Motor neuron (in vitro differentiated cells): ENCODE measurements around the gene NCKAP5. TPM values are rescaled to one million over a fixed set of nuclear protein-coding genes. Genes with fewer than 3 reads are reported as not detected.

Experiments used
- ATAC-seq, 8 experiments: fragments of 200-7000 bp; cut with Tn5 transposase; replicated peaks in 6 of 8; 2 replicates each; pipeline ENCODE4 v1.8.0; 2021; ENCODE audit warnings: mild to moderate bottlenecking in 8 of 8, moderate library complexity in 8 of 8
- H3K27ac ChIP-seq, 2 donors: fragments of 250-450 bp; sonication (Bioruptor Pico); 2 replicates each; pipeline ENCODE4 v1.9.0; 2021; ENCODE audit warnings: antibody characterized with exemption in 2 of 2, mild to moderate bottlenecking in 2 of 2, moderate library complexity in 1 of 2
- H3K4me1 ChIP-seq, 2 donors: fragments of 250-450 bp; sonication (Bioruptor Pico); replicated peaks in 1 of 2; 2 replicates each; pipeline ENCODE4 v1.6.1; 2021; ENCODE audit warnings: antibody characterized with exemption in 2 of 2, mild to moderate bottlenecking in 2 of 2, moderate library complexity in 1 of 2
- H3K4me3 ChIP-seq, 5 donors: fragments of 250-450 bp; sonication (Bioruptor Pico); 2 replicates each; pipeline ENCODE4 v1.9.0; 2021; ENCODE audit warnings: antibody characterized with exemption in 5 of 5, mild to moderate bottlenecking in 5 of 5, moderate library complexity in 4 of 5
- WGBS, 10 experiments: fragments of 450-650 bp; shearing (Covaris generic); methylation state at CpG; one replicate each; pipeline ENCODE4 v1.0.0; 2022; 5-methylcytosine and 5-hydroxymethylcytosine counted together
- in situ Hi-C, 9 experiments: fragments of 400-800 bp; cut with MboI; loops; one replicate each; pipeline ENCODE4 v1.15.0; 2021; ENCODE audit warnings: low sequenced_read_pairs in 9 of 9, low pct_unique_long_range_greater_than_20kb in 2 of 9; ENCODE audit not compliant: unreplicated experiment in 9 of 9
- total RNA-seq, 8 experiments: library from RNA; unstranded; fragments of 300-600 nt; gene quantifications; 2 replicates each; pipeline versions ENCODE4 v1.2.3 to v1.2.4, GENCODE V29; 2022

The NCKAP5 gene
- total RNA-seq, 8 experiments from 2014 or later = 0.66 to 16.2 (median 5.9) TPM

DNA sequence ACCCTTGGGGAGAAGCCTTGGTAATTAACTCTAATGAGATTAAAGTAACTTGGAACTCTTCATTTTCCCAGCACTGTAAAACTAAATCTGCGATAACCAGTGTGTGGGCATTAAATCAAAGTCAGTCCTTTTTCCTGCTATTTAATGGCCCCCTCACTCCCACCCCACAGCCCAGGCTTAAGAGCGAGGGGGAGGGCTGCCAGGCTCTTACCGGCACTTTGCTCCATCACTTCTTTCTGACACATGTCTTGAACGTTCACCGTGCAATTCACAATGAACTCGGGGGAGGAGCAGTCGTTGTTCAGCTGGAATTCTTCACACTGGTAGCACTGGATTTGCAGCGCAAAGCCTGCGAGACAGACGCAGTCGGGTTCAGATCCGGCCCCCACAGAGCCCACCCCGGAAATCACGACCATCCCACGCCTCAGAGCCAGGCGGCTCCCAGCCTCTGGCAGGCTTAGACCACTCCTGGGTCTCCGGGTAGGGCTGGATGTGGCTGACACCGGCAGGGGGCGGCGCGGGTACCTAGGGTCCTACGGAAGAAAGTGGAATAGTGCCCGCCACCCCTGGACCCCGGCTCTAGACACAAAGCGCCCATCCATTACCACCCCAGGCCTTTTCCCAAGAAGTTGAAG is 900.0 kb downstream of the NCKAP5 start:
- in situ Hi-C loops = loop anchor here in 2 of 9 experiments (25.0 kb wide), 1 partner anchor 494 kb away; no protein-coding TSS in a partner anchor
- Histone ChIP-seq H3K4me3 (peak overlapping the region; percentile 47 to 63 (median 54)), H3K4me1 (peaks cover 6 to 29% of the 10 kb centered on the region in 2 donors), H3K27ac (no peak overlapping the region)
- WGBS, 10 experiments = 0 to 80% (median 11%) methylated on average over 1 to 12 of the region's 25 CpGs; no CpG with 5 or more reads in 3 of the 10 experiments
- peak in 5 of 8 experiments; percentile 49 to 56 (median 52) for ATAC-seq

DNA sequence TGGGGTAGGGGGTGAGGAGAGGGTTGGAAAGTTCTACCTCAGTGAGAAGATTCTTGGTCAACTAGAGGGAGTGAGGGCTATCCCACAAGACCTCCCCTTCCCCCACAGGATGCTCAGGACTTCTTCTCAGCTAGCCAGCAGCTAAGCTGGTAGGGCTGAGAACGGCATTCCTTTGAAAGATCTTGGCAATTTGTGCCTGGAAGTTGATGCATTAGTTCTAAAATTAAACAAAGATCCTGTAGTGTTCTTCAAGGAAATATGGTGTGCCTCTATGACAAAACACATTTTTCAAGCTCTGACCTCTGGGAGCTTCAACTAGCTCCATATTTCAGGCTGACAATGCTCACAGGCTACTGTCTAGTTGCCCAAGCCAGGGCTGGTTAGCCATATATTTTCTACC is 900.6 kb downstream of the NCKAP5 start:
- in situ Hi-C loops = loop anchor here in 2 of 9 experiments (25.0 kb wide), 1 partner anchor 495 kb away; no protein-coding TSS in a partner anchor
- no peak for ATAC-seq
- Histone ChIP-seq H3K27ac (no peak overlapping the region), H3K4me3 (peak overlapping the region in 4 of 5 donors; percentile 47 to 63 (median 58)), H3K4me1 (peaks cover 6 to 31% of the 10 kb centered on the region in 2 donors)
- 67 to 100% methylated on average over 1 of the region's 1 CpG; no CpG with 5 or more reads in 8 of the 10 experiments for WGBS, 10 experiments

DNA sequence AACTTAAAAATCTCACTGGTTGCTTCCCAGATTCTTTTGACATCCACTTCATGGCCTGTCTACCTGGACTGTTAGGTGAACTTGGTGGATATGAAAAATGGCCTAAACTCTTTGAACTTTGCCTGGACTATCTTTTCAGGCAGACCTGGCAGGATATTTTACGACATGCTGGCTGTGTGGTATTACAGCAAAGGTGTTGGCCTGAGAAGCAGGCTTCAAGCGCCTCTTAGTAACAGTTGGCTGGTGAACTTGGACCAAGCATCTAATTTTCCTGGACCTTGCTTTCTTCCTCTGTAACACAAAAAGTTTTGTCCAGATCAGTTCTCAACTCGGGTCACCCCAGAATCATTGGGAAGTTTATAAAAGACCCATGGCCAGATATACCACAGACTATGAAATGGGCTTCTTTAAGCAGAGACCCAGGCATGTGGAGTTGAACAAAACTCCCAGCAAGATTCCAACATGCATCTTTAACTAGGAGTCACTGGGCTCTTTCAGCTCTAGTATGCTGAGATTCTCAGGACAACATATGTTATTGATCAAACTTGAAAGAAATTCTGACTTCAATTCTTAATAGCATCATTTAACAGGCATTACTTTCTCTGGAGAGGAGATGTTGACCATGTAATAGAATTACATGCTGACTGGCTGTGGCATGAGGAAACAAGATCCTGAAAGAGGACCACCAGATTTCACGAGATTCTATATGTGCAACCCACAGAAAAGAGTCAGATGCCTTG is 902.7 kb downstream of the NCKAP5 start:
- Histone ChIP-seq H3K4me3 (no peak overlapping the region), H3K4me1 (peaks cover 6 to 28% of the 10 kb centered on the region in 2 donors), H3K27ac (no peak overlapping the region)
- no peak for ATAC-seq
- in situ Hi-C loops = loop anchor here in 2 of 9 experiments (25.0 kb wide), 1 partner anchor 497 kb away; no protein-coding TSS in a partner anchor
- 18 to 100% (median 90%) methylated on average over 1 to 4 of the region's 4 CpGs; no CpG with 5 or more reads in 1 of the 10 experiments for WGBS, 10 experiments

DNA sequence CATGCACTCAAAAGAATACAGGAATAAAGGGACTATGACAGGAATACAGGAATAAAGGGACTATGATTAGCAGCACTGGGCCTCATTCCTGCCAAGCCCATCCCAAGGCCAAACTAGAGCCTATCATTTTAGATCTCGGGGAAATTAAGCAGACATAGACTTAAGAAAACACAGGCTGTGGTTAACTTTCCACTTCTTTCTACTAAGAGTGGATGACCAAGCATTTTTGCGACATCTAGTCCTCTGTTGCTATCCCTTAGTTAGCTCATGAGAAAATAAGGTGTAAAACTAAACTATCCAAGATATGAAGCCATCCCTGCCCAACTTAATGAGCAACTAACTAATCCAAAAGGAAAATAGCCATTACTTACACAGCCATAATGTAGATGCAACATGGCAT is 904.2 kb downstream of the NCKAP5 start:
- no peak overlapping the region for H3K4me3 ChIP-seq
- 45 to 100% (median 84%) methylated on average over 1 to 2 of the region's 2 CpGs; no CpG with 5 or more reads in 2 of the 10 experiments for WGBS, 10 experiments

DNA sequence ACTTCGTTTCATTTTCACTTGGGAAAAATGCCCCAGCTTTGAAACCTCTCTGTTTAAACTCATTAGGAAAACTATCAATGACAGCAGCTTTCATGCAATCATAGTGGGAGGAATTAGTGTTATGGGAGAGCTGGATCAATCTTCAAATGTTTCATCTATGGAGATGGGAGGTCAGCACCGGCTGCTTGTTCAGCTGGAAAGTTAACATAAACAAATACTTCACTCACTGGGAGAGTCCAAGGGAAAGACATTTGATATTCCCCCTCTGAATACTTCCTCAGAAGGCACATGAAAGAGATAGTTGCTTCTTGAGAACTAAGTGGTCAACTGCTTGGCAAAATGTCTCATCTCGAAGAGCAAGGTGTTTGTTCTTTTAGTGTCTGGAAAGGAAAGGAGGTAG is 905.5 kb downstream of the NCKAP5 start:
- Histone ChIP-seq H3K4me3 (no peak overlapping the region), H3K4me1 (peaks cover 5 to 22% of the 10 kb centered on the region in 2 donors), H3K27ac (no peak overlapping the region)
- in situ Hi-C loops = loop anchor here in 2 of 9 experiments (25.0 kb wide), 1 partner anchor 500 kb away; no protein-coding TSS in a partner anchor
- ATAC-seq = peak in 3 of 8 experiments; percentile 10 to 94 (median 28)
- WGBS, 10 experiments = 0 to 100% (median 74%) methylated on average over 1 to 3 of the region's 3 CpGs; no CpG with 5 or more reads in 2 of the 10 experiments

More for the DNA sequence above, 904.2 kb downstream of the NCKAP5 start:
- no peak overlapping the region for H3K27ac ChIP-seq
- no peak for ATAC-seq
- H3K4me1 ChIP-seq = peaks cover 6 to 28% of the 10 kb centered on the region in 2 donors
- in situ Hi-C loops = loop anchor here in 2 of 9 experiments (25.0 kb wide), 1 partner anchor 498 kb away; no protein-coding TSS in a partner anchor

DNA sequence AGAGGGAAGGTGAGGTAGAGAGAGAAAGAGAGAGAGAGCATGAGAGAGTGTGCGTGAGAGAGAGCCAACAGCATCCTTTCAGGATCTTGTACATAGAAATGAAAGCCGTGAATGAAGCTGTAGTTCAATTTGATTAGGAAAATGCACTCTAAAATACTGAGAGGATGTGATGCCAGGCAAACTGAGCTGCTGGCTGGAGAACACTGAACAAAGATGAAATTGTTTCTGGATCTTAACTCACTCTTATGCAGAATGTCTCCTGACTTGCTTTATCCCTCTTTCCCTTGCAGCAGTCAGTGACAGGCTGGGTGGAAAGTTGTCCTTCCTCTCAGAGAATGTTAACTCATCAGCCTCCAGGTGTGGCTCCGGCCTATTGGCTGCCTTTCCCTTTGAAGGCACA is 908.9 kb downstream of the NCKAP5 start:
- ATAC-seq = no peak
- in situ Hi-C loops = loop anchor here in 2 of 9 experiments (25.0 kb wide), 1 partner anchor 503 kb away; no protein-coding TSS in a partner anchor
- 29 to 100% (median 91%) methylated on average over 1 to 3 of the region's 3 CpGs; no CpG with 5 or more reads in 2 of the 10 experiments for WGBS, 10 experiments
- Histone ChIP-seq H3K4me3 (no peak overlapping the region), H3K4me1 (peaks cover 26 to 30% of the 10 kb centered on the region in 2 donors), H3K27ac (no peak overlapping the region)

DNA sequence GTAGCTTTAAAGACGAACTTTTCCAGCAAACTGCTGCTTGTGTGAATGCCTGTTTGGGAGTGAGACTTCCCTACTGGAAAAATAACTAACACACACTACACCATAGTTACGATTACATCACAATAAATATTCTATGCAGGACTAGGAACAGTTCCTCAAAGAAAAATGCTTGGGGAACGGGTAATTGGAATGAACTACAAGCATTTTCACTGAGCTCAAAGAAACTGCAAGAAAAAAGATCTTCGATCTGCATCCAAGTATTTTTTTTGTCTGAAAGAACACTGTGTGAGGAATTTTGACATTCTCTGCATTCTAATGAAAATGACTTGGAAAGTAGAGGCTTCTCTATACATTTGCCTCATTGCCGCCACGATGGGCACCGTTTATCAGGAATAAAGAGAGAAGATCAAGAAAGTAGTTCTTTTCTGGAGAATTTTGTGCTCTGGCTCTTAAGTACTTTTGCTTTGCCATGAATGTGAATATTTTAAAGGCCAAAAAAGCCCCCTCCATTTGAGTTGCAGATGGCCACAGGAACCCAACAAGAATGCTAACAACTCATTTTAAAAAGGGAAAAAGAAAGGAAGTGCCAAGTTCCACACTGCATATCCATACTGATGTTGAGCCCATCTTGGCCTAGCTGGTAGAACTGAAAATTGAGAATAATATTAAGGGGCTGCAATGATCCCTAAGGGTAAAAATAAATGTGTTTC is 911.8 kb downstream of the NCKAP5 start:
- ATAC-seq = peak in 2 of 8 experiments; percentile 35 to 62
- no peak overlapping the region for H3K27ac ChIP-seq
- peaks cover 35 to 52% of the 10 kb centered on the region in 2 donors for H3K4me1 ChIP-seq
- WGBS, 10 experiments = 2 to 80% (median 39%) methylated on average over 1 to 7 of the region's 7 CpGs
- in situ Hi-C loops = loop anchor here in 2 of 9 experiments (25.0 kb wide), 1 partner anchor 506 kb away; no protein-coding TSS in a partner anchor
- no peak overlapping the region for H3K4me3 ChIP-seq

DNA sequence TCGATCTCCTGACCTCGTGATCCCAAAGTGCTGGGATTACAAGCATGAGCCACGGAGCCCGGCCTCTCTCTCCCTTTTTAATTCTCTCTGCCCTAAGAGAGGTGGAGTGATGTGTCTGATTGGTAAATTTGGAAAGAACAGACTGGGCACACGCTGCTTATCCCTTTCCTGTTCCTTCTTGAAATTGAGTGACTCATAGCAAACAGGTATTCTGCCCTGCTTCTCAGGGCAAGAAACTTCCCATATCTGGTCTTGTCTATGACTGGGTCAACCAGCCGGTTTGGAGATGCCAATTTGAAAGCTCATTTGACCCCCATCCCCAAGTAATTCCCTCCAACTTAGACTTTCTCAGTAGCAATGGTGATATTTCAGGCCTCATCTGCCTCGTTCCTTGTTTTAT is 913.3 kb downstream of the NCKAP5 start:
- Histone ChIP-seq H3K27ac (no peak overlapping the region), H3K4me1 (peaks cover 42 to 54% of the 10 kb centered on the region in 2 donors), H3K4me3 (no peak overlapping the region)
- WGBS, 10 experiments = 61 to 100% (median 87%) methylated on average over 1 to 7 of the region's 7 CpGs; no CpG with 5 or more reads in 2 of the 10 experiments
- in situ Hi-C loops = loop anchor here in 2 of 9 experiments (25.0 kb wide), 1 partner anchor 507 kb away; no protein-coding TSS in a partner anchor
- ATAC-seq = no peak

DNA sequence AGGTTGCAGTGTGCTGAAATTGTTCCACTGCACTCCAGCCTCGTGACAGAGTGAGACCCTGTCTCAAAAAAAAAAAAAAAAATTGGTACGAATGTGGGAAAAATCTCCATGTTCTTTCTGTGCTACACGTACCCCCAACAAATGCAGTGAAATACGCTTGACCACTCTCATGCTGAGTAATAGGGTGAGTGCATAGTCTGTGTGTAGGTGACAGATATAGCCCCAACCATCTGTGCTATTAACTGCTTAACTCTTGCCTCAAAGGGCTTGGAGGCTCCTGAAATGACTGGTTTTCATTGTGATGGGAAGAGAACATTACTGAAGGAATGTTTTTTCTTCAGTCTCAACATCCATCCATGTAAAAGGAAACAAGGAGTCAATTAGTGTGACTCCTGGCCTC is 913.9 kb downstream of the NCKAP5 start:
- in situ Hi-C loops = loop anchor here in 2 of 9 experiments (25.0 kb wide), 1 partner anchor 508 kb away; no protein-coding TSS in a partner anchor
- ATAC-seq = peak in 5 of 8 experiments; percentile 27 to 74 (median 56)
- Histone ChIP-seq H3K4me1 (peaks cover 43 to 54% of the 10 kb centered on the region in 2 donors), H3K27ac (no peak overlapping the region), H3K4me3 (no peak overlapping the region)
- WGBS, 10 experiments = 68 to 100% (median 84%) methylated on average over 1 to 4 of the region's 4 CpGs; no CpG with 5 or more reads in 5 of the 10 experiments

DNA sequence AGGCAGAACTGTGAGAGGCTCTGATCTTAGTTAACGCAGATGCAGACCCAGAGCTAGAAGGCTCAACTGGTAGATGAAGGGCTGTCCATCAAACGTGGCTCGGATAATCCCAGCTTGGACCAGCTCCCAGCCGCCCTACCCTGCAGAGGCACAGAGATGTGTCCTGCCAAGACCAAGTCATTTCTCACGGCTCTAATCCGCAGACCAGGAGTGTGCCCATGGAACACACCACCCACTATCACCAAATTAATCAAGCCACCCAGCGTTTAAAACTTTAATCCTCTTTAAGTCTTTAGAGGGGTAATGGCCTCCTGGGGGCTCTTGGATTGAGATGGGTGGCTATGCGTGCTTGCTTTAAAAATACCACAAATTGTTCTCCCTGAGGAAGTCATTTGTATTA is 915.8 kb downstream of the NCKAP5 start:
- ATAC-seq = peak in 2 of 8 experiments; percentile 13 to 16
- Histone ChIP-seq H3K4me1 (peaks cover 43 to 53% of the 10 kb centered on the region in 2 donors), H3K27ac (no peak overlapping the region), H3K4me3 (no peak overlapping the region)
- in situ Hi-C loops = loop anchor here in 2 of 9 experiments (25.0 kb wide), 1 partner anchor 510 kb away; no protein-coding TSS in a partner anchor
- 62 to 100% (median 98%) methylated on average over 1 to 4 of the region's 8 CpGs; no CpG with 5 or more reads in 1 of the 10 experiments for WGBS, 10 experiments

DNA sequence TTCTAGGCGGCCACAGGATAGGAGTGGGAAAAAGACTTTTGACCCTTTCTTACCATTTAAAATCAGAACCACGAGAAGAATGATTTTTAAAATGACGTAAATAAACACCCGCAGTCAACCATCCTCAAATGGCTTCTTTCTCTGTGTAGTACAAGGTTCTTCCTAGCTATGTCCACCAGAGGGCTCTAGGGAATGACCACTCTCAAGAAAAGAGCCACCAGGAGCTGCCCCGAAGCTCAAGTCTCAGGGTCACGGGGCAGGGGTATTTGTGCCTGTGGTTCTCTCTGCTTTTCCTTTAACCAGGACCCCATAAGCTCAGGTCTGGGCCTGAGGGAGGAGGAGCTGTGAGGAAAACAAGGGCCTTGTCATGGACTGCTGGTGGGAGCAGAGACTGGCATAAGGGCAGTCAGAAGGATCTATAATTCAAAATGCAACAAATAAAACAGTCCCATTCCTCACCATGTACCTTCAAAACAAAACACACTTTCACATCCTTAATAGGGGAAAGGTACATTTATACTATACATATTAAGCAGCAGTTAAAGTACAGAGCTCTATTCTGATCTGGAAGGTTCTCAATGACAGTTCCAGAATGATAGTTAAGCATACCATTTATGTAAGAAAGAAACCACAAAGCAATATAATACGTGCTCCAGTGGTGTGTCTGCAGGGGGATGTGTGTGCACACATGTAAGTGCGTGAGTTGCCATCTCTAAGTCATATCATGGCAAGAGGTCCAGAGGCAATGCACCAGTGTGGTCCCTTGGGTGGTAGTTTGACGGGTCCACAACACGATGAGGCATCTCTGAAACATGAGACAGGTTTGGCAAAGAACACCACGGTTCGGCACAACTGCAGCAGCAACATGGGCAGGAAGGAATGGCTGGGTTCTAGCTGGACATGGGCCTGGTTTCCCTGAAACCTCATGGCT is 916.9 kb downstream of the NCKAP5 start:
- Histone ChIP-seq H3K27ac (no peak overlapping the region), H3K4me1 (peaks cover 38 to 49% of the 10 kb centered on the region in 2 donors), H3K4me3 (no peak overlapping the region)
- ATAC-seq = peak in 6 of 8 experiments; percentile 53 to 65 (median 58)
- 51 to 86% (median 77%) methylated on average over 1 to 10 of the region's 12 CpGs; no CpG with 5 or more reads in 1 of the 10 experiments for WGBS, 10 experiments
- in situ Hi-C loops = loop anchor here in 2 of 9 experiments (25.0 kb wide), 1 partner anchor 511 kb away; no protein-coding TSS in a partner anchor
